IMR-90 (cell line): ENCODE data around the gene OR5L2.

Experiments used
- BHLHE40 ChIP-seq: fragments of 150-350 bp; IDR thresholded peaks from 2 replicates; pipeline ENCODE4 v1.6.1; 2016; ENCODE audit warnings: mild to moderate bottlenecking, low read depth, low read length
- CEBPB ChIP-seq: IDR thresholded peaks from 2 replicates; pipeline ENCODE4 v1.6.1; 2012; ENCODE audit warnings: low read depth, low read length, improper control_type of control experiment
- FOS ChIP-seq: fragments of 150-350 bp; IDR thresholded peaks from 2 replicates; pipeline ENCODE4 v1.6.1; 2016; ENCODE audit warnings: low read depth, low read length
- MAFK ChIP-seq: IDR thresholded peaks from 2 replicates; pipeline ENCODE4 v1.6.1; 2012; ENCODE audit warnings: low read depth, low read length, improper control_type of control experiment
- POLR2A ChIP-seq: IDR thresholded peaks from 2 replicates; pipeline ENCODE4 v1.6.1; 2012; ENCODE audit warnings: mild to moderate bottlenecking, low read depth, low read length
- RAD21 ChIP-seq: IDR thresholded peaks from 2 replicates; pipeline ENCODE4 v1.6.1; 2012; ENCODE audit warnings: low read length, improper control_type of control experiment
- RFX5 ChIP-seq: IDR thresholded peaks from 2 replicates; pipeline ENCODE4 v1.8.0; 2012; ENCODE audit warnings: low read depth, mild to moderate bottlenecking, low read length, moderate library complexity
- SMC3 ChIP-seq: fragments of 150-350 bp; IDR thresholded peaks from 2 replicates; pipeline ENCODE4 v1.6.1; 2016; ENCODE audit warnings: low read depth, mild to moderate bottlenecking, antibody characterized with exemption, low read length, moderate library complexity
- TF ChIP-seq, protein P1 (sequence below): conservative IDR thresholded peaks from 2 replicates; pipeline ENCODE4 v1.5.1; 2012; ENCODE audit warnings: mild to moderate bottlenecking, low read depth, low read length, improper control_type of control experiment
- TF ChIP-seq, protein P2 (sequence below): fragments of 150-350 bp; IDR thresholded peaks from 2 replicates; pipeline ENCODE4 v1.6.1; 2017; ENCODE audit warnings: mild to moderate bottlenecking, antibody characterized with exemption, low read length, low read depth
- TF ChIP-seq, protein P3 (sequence below): fragments of 150-350 bp; IDR thresholded peaks from 2 replicates; pipeline ENCODE4 v1.6.1; 2016; ENCODE audit warnings: low read depth, mild to moderate bottlenecking, low read length, moderate library complexity, borderline replicate concordance

DNA sequence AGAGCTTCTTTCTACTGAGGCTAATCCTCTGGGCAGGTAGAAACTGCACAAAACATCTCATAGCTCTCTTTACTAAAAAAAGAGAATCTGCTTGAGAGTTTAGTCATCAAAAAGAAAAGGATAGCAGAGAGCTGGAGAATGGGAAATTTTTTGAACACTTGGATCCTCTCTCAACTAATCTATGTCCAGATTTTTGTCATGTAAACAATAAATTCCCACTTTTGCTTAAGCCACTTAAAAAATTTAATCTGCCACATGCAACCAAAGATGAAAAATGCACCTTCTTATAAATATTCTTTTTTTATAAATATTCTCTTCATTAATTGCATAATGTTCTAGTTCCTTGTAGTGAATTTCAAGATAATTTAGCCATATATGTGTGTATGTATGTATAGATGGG, 22.0 kb downstream of the OR5L2 start:
- TF ChIP-seq, protein P1, sequence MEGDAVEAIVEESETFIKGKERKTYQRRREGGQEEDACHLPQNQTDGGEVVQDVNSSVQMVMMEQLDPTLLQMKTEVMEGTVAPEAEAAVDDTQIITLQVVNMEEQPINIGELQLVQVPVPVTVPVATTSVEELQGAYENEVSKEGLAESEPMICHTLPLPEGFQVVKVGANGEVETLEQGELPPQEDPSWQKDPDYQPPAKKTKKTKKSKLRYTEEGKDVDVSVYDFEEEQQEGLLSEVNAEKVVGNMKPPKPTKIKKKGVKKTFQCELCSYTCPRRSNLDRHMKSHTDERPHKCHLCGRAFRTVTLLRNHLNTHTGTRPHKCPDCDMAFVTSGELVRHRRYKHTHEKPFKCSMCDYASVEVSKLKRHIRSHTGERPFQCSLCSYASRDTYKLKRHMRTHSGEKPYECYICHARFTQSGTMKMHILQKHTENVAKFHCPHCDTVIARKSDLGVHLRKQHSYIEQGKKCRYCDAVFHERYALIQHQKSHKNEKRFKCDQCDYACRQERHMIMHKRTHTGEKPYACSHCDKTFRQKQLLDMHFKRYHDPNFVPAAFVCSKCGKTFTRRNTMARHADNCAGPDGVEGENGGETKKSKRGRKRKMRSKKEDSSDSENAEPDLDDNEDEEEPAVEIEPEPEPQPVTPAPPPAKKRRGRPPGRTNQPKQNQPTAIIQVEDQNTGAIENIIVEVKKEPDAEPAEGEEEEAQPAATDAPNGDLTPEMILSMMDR, result no peak
- TF ChIP-seq FOS (no peak), MAFK (peak; percentile 83), SMC3 (no peak), POLR2A (no peak), RAD21 (no peak), CEBPB (no peak), BHLHE40 (no peak), RFX5 (no peak)
- TF ChIP-seq, protein P2, sequence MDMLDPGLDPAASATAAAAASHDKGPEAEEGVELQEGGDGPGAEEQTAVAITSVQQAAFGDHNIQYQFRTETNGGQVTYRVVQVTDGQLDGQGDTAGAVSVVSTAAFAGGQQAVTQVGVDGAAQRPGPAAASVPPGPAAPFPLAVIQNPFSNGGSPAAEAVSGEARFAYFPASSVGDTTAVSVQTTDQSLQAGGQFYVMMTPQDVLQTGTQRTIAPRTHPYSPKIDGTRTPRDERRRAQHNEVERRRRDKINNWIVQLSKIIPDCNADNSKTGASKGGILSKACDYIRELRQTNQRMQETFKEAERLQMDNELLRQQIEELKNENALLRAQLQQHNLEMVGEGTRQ, result no peak
- TF ChIP-seq, protein P3, sequence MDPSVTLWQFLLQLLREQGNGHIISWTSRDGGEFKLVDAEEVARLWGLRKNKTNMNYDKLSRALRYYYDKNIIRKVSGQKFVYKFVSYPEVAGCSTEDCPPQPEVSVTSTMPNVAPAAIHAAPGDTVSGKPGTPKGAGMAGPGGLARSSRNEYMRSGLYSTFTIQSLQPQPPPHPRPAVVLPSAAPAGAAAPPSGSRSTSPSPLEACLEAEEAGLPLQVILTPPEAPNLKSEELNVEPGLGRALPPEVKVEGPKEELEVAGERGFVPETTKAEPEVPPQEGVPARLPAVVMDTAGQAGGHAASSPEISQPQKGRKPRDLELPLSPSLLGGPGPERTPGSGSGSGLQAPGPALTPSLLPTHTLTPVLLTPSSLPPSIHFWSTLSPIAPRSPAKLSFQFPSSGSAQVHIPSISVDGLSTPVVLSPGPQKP, result no peak
